OCI-LY7 (cell line): ENCODE measurements around the gene PKM. TPM values are rescaled to one million over a fixed set of nuclear protein-coding genes. Genes with fewer than 3 reads are reported as not detected.

ENCODE experiments used
- BruUV-seq: library from RNA; stranded (reverse); fragments of 400-500 nt; replicated peaks from 2 replicates; lab custom pipeline; 2021; lab: Mats Ljungman, UMichigan
- CTCF ChIA-PET: fragments of 300-600 bp; sonication (Branson Sonifier 250); formaldehyde crosslinking; loops from one replicate; lab custom pipeline; 2022; ENCODE audit warnings: antibody characterized with exemption; ENCODE audit not compliant: unreplicated experiment; lab: Charles Lee
- POLR2A ChIA-PET: fragments of 300-600 bp; sonication (Branson Sonifier 250); formaldehyde crosslinking; loops from one replicate; lab custom pipeline; 2022; ENCODE audit warnings: antibody characterized with exemption; lab: Charles Lee
- DNase-seq: peaks from one replicate; pipeline ENCODE4 v3.0.0-alpha.2; 2015; ENCODE audit warnings: low spot score
- H2AFZ ChIP-seq: fragments of 200-600 bp; sonication (generic), shearing (Covaris generic); 2 replicates; pipeline ENCODE4 v1.6.1; 2014; ENCODE audit warnings: mild to moderate bottlenecking, antibody characterized with exemption, low read length, moderate library complexity
- H3K27ac ChIP-seq: fragments of 200-600 bp; sonication (generic); 2 replicates; pipeline ENCODE4 v1.5.1; 2014; ENCODE audit warnings: mixed run types, low read depth, mild to moderate bottlenecking, moderate library complexity, low read length, inconsistent platforms; ENCODE audit not compliant: poor library complexity, severe bottlenecking
- H3K36me3 ChIP-seq: fragments of 200-600 bp; sonication (generic); 2 replicates; pipeline ENCODE4 v1.6.1; 2014; ENCODE audit warnings: mild to moderate bottlenecking, antibody characterized with exemption, low read length, moderate library complexity, mixed read lengths; ENCODE audit not compliant: insufficient read depth
- H3K4me1 ChIP-seq: fragments of 200-600 bp; sonication (generic); 2 replicates; pipeline ENCODE4 v1.5.1; 2014; ENCODE audit warnings: mild to moderate bottlenecking, low read length; ENCODE audit not compliant: insufficient read depth, poor library complexity, severe bottlenecking
- H3K4me2 ChIP-seq: fragments of 200-600 bp; sonication (generic); 2 replicates; pipeline ENCODE4 v1.6.1; 2014; ENCODE audit warnings: mild to moderate bottlenecking, low read length
- H3K4me3 ChIP-seq: fragments of 200-600 bp; sonication (generic); 2 replicates; pipeline ENCODE4 v1.5.1; 2014; ENCODE audit warnings: mild to moderate bottlenecking, low read depth, low read length; ENCODE audit not compliant: poor library complexity, severe bottlenecking
- H3K79me2 ChIP-seq: fragments of 200-600 bp; sonication (generic); 2 replicates; pipeline ENCODE4 v1.6.1; 2016; ENCODE audit warnings: low read depth, mild to moderate bottlenecking, low read length, moderate library complexity, mixed read lengths; ENCODE audit not compliant: insufficient read depth
- H3K9me2 ChIP-seq: fragments of 200-600 bp; sonication (generic); 2 replicates; pipeline ENCODE4 v1.6.1; 2016; ENCODE audit warnings: mild to moderate bottlenecking, low read length, mixed read lengths; ENCODE audit not compliant: insufficient read depth
- H3K9me3 ChIP-seq: fragments of 200-600 bp; sonication (generic); 2 replicates; pipeline ENCODE4 v1.6.1; 2014; ENCODE audit warnings: mild to moderate bottlenecking, mixed run types, low read length, mixed read lengths
- H4K20me1 ChIP-seq: fragments of 200-600 bp; sonication (generic); 2 replicates; pipeline ENCODE4 v1.6.1; 2014; ENCODE audit warnings: mild to moderate bottlenecking, antibody characterized with exemption, low read length, moderate library complexity, mixed read lengths; ENCODE audit not compliant: insufficient read depth
- EZH2phosphoT487 ChIP-seq: fragments of 200-600 bp; sonication (generic); IDR thresholded peaks from 2 replicates; pipeline ENCODE4 v1.6.1; 2018; ENCODE audit warnings: low read depth, borderline replicate concordance, mild to moderate bottlenecking, mixed run types, antibody characterized with exemption, low read length, moderate library complexity, mixed read lengths
- intact Hi-C: fragments of 100-400 bp; cut with micrococcal nuclease; formaldehyde crosslinking; loops from one replicate; pipeline ENCODE4 v1.10.0; 2022; ENCODE audit not compliant: unreplicated experiment
- total RNA-seq, 2 experiments: library from RNA; depleted of rRNA in 1 of 2; stranded (reverse); fragments of >200 nt in 1 of 2; shearing (Covaris generic) in 1 of 2; gene quantifications; 2 replicates each; pipeline ENCODE4 v1.2.3, GENCODE V29; 2014 to 2022
- TF ChIP-seq, protein P1 (sequence below): fragments of 200-600 bp; sonication (generic); conservative IDR thresholded peaks from 2 replicates; pipeline ENCODE4 v1.5.1; 2014; ENCODE audit warnings: mild to moderate bottlenecking, antibody characterized with exemption, low read length, moderate library complexity, mixed read lengths

The PKM gene
- total RNA-seq, 2 experiments from 2014 or later = 917 to 1,131 TPM

- POLR2A ChIA-PET = interaction anchor here (0.5 to 0.7 kb wide), 7 partner anchors 35 to 1132 kb away, joined by 3 to 7 read pairs (median 4); partner anchors contain the start of gene SENP8
- BruUV-seq = no TSS peak
- intact Hi-C loops = no loop called here
These were observed 77.6 kb downstream of the PKM start for GRCh38 chr15:72153269-72154000.

More at GRCh38 chr15:72153269-72154000, 77.6 kb downstream of the PKM start:
- Histone ChIP-seq H3K9me3 (no peaks in the 10 kb centered on the region), H4K20me1 (no peaks in the 10 kb centered on the region), H3K27ac (no peak overlapping the region), H3K4me2 (no peak overlapping the region), H3K4me3 (no peak overlapping the region), H3K4me1 (peaks cover 6% of the 10 kb centered on the region), H3K79me2 (no peaks in the 10 kb centered on the region), H2AFZ (no peak overlapping the region), H3K9me2 (no peaks in the 10 kb centered on the region), H3K36me3 (no peaks in the 10 kb centered on the region)
- DNase-seq = no peak
- CTCF ChIA-PET = interaction anchor here (1.1 kb wide), 1 partner anchor 111 kb away, joined by 3 read pairs; no protein-coding TSS in a partner anchor
- no peak for TF ChIP-seq EZH2phosphoT487
- TF ChIP-seq, protein P1, sequence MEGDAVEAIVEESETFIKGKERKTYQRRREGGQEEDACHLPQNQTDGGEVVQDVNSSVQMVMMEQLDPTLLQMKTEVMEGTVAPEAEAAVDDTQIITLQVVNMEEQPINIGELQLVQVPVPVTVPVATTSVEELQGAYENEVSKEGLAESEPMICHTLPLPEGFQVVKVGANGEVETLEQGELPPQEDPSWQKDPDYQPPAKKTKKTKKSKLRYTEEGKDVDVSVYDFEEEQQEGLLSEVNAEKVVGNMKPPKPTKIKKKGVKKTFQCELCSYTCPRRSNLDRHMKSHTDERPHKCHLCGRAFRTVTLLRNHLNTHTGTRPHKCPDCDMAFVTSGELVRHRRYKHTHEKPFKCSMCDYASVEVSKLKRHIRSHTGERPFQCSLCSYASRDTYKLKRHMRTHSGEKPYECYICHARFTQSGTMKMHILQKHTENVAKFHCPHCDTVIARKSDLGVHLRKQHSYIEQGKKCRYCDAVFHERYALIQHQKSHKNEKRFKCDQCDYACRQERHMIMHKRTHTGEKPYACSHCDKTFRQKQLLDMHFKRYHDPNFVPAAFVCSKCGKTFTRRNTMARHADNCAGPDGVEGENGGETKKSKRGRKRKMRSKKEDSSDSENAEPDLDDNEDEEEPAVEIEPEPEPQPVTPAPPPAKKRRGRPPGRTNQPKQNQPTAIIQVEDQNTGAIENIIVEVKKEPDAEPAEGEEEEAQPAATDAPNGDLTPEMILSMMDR = no peak

Other genes with a start within 250 kb of the PKM start
- 26.2 and 26.4 TPM in 2 replicates for gene MYO9A, start 113.0 kb downstream of the PKM start, total RNA-seq (2014; rRNA removed; shearing (Covaris generic))
- 119 and 125 TPM in 2 replicates for gene MYO9A, start 113.0 kb downstream of the PKM start, total RNA-seq (2022)
- 0.69 and 2.8 TPM in 2 replicates for gene SENP8, start 112.8 kb downstream of the PKM start, total RNA-seq (2014; rRNA removed; shearing (Covaris generic))
- gene SENP8, start 112.8 kb downstream of the PKM start, total RNA-seq (2022) = 3.9 and 4.6 TPM in 2 replicates
- gene GRAMD2A, start 33.4 kb downstream of the PKM start, total RNA-seq (2014; rRNA removed; shearing (Covaris generic)) = not detected in 2 replicates
- gene GRAMD2A, start 33.4 kb downstream of the PKM start, total RNA-seq (2022) = not detected in 2 replicates
- gene PARP6, start 41.4 kb upstream of the PKM start, total RNA-seq (2014; rRNA removed; shearing (Covaris generic)) = 53.6 and 58.3 TPM in 2 replicates
- gene PARP6, start 41.4 kb upstream of the PKM start, total RNA-seq (2022) = 73.3 and 85.4 TPM in 2 replicates
- 0.62 and 0.79 TPM in 2 replicates for gene CELF6, start 89.0 kb upstream of the PKM start, total RNA-seq (2014; rRNA removed; shearing (Covaris generic))
- gene CELF6, start 89.0 kb upstream of the PKM start, total RNA-seq (2022) = 0.78 TPM in 1 of 2 replicates, not detected in the other
- gene HEXA, start 144.8 kb upstream of the PKM start, total RNA-seq (2014; rRNA removed; shearing (Covaris generic)) = 36.2 and 51.3 TPM in 2 replicates
- gene HEXA, start 144.8 kb upstream of the PKM start, total RNA-seq (2022) = 80.2 and 82.6 TPM in 2 replicates
- 1.1 TPM in 1 of 2 replicates, not detected in the other for gene TMEM202, start 167.1 kb upstream of the PKM start, total RNA-seq (2014; rRNA removed; shearing (Covaris generic))
- not detected in 2 replicates for gene TMEM202, start 167.1 kb upstream of the PKM start, total RNA-seq (2022)
- 33.0 and 37.1 TPM in 2 replicates for gene ARIH1, start 243.1 kb upstream of the PKM start, total RNA-seq (2014; rRNA removed; shearing (Covaris generic))
- gene ARIH1, start 243.1 kb upstream of the PKM start, total RNA-seq (2022) = 142 and 153 TPM in 2 replicates